Mammary epithelial cell (primary cell): ENCODE data around the gene SEMA4D.

Experiments used
- EZH2 ChIP-seq: IDR thresholded peaks from 2 replicates; pipeline ENCODE4 v1.6.1; 2012; ENCODE audit warnings: low read length, inconsistent platforms, borderline replicate concordance
- TF ChIP-seq, protein P1 (sequence below), 2 donors: IDR thresholded peaks in 1 of 2; conservative IDR thresholded peaks in 1 of 2; 2 replicates each; pipeline ENCODE4 v1.5.1; 2011 to 2012; ENCODE audit warnings: inconsistent platforms in 2 of 2, low read length in 2 of 2, mild to moderate bottlenecking in 2 of 2, control low read depth in 1 of 2, low read depth in 1 of 2; ENCODE audit not compliant: insufficient read depth in 1 of 2; ENCODE audit errors: extremely low read depth in 1 of 2

DNA sequence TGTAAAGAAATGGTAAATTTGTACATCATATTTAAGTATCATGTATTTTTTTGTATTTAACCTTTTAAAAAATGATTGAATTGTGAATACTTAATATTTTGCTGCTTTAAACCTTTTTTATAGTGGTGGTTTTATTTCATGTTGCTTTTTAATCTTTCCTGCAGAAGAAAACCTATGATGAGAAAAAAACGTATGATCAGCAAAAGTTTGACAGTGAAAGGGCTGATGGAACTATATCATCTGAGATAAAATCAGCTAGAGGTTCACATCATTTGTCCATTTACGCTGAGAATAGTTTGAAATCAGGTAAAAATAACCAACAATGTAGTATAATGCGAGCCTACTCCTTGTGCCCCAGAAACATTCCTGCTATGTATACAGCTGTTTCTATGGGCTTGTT lies 172.2 kb downstream of the SEMA4D start:
- TF ChIP-seq, protein P1, sequence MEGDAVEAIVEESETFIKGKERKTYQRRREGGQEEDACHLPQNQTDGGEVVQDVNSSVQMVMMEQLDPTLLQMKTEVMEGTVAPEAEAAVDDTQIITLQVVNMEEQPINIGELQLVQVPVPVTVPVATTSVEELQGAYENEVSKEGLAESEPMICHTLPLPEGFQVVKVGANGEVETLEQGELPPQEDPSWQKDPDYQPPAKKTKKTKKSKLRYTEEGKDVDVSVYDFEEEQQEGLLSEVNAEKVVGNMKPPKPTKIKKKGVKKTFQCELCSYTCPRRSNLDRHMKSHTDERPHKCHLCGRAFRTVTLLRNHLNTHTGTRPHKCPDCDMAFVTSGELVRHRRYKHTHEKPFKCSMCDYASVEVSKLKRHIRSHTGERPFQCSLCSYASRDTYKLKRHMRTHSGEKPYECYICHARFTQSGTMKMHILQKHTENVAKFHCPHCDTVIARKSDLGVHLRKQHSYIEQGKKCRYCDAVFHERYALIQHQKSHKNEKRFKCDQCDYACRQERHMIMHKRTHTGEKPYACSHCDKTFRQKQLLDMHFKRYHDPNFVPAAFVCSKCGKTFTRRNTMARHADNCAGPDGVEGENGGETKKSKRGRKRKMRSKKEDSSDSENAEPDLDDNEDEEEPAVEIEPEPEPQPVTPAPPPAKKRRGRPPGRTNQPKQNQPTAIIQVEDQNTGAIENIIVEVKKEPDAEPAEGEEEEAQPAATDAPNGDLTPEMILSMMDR (conservative IDR thresholded peaks at IDR 0.05 in 1 of 2, IDR thresholded peaks at IDR 0.05 in 1 of 2; ENCODE audit: extremely low read depth in 1 of 2, insufficient read depth in 1 of 2, low read depth in 1 of 2, low read length in 2 of 2), result no peak
- TF ChIP-seq EZH2, result no peak
